HG03039 (cell line): ENCODE results near the gene SH3PXD2A.

Experiments used
- ATAC-seq: cut with Tn5 transposase; IDR thresholded peaks from one replicate; pipeline ENCODE4 v1.9.1; 2021; ENCODE audit warnings: mild to moderate bottlenecking, moderate library complexity; ENCODE audit not compliant: unreplicated experiment

Gene SH3PXD2A

DNA sequence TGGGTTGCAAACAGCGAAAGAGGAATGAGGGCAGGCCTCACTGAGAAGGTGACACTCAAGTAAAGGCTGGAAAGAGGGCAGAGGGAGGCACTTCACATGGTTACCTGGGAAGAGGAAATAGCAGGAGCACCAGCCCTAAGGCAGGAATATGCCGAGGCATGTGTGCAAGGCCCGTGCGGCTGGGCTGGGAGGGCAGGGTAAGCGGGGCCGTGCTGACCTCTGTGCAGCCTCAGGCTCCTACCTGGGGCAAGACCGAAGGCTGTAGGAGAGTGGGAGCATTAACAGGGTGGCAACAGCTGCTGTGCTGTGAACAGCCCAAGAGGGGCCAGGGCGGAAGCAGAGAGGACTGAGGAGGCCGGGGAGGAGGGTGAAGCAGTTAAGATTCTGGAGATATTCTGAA is 24.0 kb upstream of the SH3PXD2A start:
- no peak for ATAC-seq

- no peak for ATAC-seq
Observed at GRCh38 chr10:103877861-103878260, 22.5 kb upstream of the SH3PXD2A start.

DNA sequence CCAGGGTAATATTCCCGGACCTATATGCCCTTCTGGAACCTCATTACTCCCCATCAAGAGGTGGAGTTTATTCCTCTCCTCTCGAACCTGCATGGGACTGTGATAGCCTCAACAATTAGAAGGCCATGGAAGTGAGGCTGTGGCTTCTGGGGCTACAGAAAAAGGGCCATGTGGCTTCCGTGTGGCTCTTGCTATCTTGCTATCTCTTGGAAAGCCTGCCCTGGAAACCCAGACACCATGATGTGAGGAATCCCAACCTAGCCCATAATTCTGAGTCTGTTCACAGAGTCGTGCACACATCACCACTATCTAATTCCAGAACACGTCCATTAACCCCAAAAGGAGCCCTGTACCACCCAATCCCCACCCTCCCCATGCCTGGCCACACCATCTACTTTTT is 20.8 kb upstream of the SH3PXD2A start:
- ATAC-seq: no peak

- no peak for ATAC-seq
Observed at GRCh38 chr10:103874730-103875129, 19.4 kb upstream of the SH3PXD2A start.

DNA sequence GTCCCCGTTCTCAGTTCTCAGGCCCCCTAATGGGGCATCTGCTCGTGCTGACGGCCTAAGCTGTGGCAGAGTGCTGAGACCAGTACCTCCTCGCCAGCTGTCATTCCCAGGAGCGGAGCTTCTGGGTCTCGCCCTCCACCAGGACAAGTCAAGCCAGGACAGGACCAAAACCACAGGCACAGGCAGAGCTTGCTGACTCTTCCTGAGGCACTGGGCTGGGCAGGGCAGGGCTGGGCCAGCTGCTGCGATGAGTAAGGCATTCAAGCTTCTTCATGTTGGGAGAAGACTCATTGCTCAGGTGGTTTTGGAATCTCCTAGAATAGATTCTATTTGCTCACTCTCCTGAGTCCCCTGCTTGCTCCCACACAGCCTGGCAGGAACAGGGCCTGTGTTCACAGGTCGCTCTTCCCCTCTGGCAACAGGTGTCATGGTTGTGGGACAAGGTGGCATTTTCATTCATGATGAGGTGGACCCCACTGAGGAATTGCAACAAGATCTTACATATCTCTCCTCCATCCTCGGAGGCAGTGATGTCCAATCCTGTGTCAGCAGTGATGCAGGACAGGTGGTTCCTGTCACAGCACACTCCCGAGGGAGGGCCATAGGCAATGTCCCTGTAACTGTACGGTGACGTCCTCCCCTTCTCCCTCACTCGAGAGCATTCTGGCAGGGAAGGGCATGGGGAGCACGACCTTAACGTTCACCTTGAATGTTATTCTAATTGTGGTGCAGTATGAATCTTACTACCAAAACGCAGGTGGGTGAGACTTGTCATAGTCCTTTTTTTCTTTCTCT is 17.0 kb upstream of the SH3PXD2A start:
- ATAC-seq: no peak

GRCh38 chr10:103871006-103871405 is 15.6 kb upstream of the SH3PXD2A start:
- no peak for ATAC-seq

DNA sequence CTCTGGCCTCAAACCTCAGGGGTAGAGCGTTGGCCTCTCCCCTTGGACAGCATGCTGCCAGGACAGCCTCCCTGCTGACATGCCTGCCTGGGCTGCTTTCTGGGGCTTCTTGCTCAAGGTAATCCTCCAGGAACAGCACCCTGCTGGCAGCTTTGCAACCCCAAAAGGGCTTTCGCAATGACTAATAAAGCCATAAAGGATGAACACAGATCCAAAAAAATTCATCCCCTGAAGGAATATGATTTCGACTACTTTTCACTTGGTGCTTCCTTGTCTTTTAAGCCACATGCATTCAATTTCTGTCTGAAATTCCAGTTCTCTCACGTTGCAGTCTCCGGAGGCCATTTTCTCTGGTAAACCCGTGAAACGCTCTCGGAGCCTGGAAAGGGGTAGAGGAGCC is 15.1 kb upstream of the SH3PXD2A start:
- no peak for ATAC-seq

DNA sequence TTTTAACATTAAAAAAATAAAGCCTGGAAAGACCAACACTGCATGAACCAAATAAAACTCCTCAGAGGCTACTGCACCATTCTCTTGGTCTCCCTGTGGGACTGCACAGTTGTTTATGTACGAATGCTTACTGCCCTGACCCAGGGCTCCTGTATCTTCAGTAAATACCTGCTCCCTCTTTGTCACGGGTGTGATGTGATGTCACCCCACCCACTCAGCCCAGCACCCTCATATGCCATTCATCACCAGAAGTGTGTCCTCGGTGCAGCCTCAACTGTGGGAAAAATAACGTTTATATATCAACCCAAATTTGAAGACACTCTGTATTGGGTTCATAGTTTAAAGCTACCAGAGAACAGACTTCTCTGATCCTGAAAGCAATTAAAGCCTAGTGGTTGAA is 14.0 kb upstream of the SH3PXD2A start:
- ATAC-seq: no peak

GRCh38 chr10:103868200-103868599 is 12.8 kb upstream of the SH3PXD2A start:
- no peak for ATAC-seq

DNA sequence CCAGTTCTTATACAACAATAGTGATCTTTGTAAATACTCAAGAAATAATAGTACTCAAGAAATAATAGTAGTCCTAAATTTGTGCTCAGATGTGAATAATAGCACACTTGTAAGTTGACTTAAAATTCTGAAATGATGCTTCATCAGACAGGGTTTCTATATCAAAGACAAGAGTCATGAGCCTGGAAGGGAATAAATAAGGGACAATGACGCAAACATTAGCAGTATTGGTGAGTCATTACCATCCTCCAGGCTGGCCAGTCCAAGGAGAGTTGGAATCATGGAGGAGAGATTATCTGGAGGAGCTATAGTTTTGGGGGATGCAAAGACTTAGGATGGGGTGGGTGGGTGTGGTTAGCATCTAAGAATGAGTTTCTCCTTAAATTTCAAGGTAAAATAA is 6.1 kb upstream of the SH3PXD2A start:
- no peak for ATAC-seq

- peak; percentile 56 for ATAC-seq
Observed at GRCh38 chr10:103859161-103860086, 4.0 kb upstream of the SH3PXD2A start.

- no peak for ATAC-seq
Observed at GRCh38 chr10:103858360-103858759, 3.0 kb upstream of the SH3PXD2A start.

- ATAC-seq: no peak
Observed at GRCh38 chr10:103856797-103857170, 1.4 kb upstream of the SH3PXD2A start.

GRCh38 chr10:103855852-103856796 is 748 bp upstream of the SH3PXD2A start:
- ATAC-seq: no peak

DNA sequence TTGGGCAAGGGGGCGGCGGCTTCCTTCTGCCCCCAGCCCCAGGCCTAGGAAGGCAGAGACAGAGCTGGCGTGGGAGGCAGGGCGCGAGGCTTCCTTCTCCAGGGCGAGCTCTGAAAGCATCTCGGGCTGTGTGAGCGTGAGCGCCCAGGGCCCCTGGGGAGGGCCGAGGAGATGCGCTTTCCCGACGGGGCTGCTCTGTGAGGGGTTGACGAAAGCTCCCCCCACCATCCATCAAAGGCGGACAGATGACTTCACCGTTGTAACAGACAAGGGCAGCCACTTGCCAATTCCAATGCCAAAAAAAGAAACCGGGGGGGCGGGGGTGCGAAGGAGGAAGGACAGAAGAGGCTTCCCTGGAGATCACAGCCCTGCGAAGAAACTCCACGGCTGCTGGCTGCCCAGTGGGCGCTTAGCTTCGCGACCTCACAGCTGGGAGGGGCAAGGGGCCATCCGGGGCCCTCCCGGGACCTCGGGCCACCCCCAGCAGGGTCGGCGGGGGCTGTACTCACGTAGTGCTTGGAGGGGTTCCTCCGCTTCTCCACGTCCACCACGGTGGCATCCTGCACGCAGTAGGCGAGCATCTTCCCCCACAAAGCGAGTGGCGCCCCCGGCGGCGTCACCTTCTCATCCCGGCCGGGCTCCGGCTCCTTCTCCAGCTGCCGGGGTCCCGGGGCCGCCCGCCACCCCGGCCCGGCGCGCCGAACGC is 537 bp downstream of the SH3PXD2A start:
- no peak for ATAC-seq

DNA sequence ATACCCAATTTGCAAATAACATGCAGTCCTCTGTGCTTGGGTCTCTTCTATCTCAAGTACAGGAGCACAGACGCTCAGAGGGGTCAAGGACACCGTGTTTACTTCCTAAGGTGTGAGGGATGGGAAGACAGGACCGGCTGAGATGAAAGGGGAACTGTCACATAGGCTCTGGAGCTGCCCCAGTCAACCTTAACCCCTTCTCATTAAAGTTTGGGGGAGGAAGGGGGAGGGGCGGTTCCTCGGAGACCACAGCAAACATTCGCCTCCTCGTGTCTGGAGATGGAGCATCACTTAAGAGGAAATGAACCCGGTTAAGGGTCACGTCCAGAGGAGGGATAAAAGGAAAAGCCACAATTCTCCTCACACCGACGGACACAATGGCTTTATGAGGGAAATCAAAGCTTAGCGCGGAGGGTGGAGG is 1.1 kb downstream of the SH3PXD2A start:
- no peak for ATAC-seq

- no peak for ATAC-seq
Observed at GRCh38 chr10:103853428-103854264, 1.7 kb downstream of the SH3PXD2A start.

DNA sequence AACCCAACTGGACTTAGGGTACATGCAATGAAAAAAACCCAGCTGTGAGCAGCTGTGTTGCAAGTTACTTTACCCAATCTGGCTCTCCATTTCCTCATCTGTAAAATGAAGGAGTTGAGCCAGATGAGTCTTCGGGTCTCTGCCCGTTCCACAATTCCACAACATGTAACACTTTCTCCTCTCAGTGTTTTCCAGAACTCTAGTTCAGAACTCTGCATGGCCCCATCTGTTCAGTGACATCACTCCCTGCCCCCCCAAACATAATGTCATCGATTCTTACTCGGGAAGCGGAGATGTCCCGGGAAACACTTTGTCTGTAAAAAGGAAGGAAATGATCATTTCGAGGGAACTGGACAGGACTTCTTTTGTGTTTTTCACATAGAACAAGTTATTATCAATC is 2.5 kb downstream of the SH3PXD2A start:
- no peak for ATAC-seq

- ATAC-seq: no peak
Observed at GRCh38 chr10:103852189-103852711, 3.1 kb downstream of the SH3PXD2A start.
